Activated B cell treated with CpG ODN at 0.5 μM for 24 hours (primary cell): ENCODE data around the gene LRRC28. TPM values are rescaled to one million over a fixed set of nuclear protein-coding genes. Genes with fewer than 3 reads are reported as not detected.

Experiments
- ATAC-seq: fragments of 200-7000 bp; cut with Tn5 transposase; one replicate; pipeline ENCODE4 v1.10.0; 2021; ENCODE audit warnings: low read depth, mild to moderate bottlenecking, moderate library complexity
- CTCF ChIA-PET: fragments of 350-600 bp; sonication (Branson Sonifier 250); formaldehyde crosslinking; loops from one replicate; lab custom pipeline; 2021; ENCODE audit warnings: antibody characterized with exemption; lab: Charles Lee
- POLR2A ChIA-PET: fragments of 350-600 bp; sonication (Branson Sonifier 250); formaldehyde crosslinking; loops from one replicate; lab custom pipeline; 2021; ENCODE audit warnings: antibody characterized with exemption; lab: Charles Lee
- DNase-seq: peaks from one replicate; pipeline ENCODE4 v3.0.0; 2022
- H3K27ac Mint-ChIP-seq: one replicate; pipeline ENCODE4 v1.8.0; 2020; ENCODE audit warnings: mixed read lengths
- H3K27me3 Mint-ChIP-seq: one replicate; pipeline ENCODE4 v1.8.0; 2021; ENCODE audit warnings: mixed read lengths
- H3K36me3 Mint-ChIP-seq: one replicate; pipeline ENCODE4 v1.8.0; 2021; ENCODE audit warnings: low read depth, mixed read lengths
- H3K4me1 Mint-ChIP-seq: one replicate; pipeline ENCODE4 v1.8.0; 2021; ENCODE audit warnings: mixed read lengths
- H3K4me3 Mint-ChIP-seq: one replicate; pipeline ENCODE4 v1.8.0; 2020; ENCODE audit warnings: mild to moderate bottlenecking, mixed read lengths
- H3K9me3 Mint-ChIP-seq: one replicate; pipeline ENCODE4 v1.8.0; 2020; ENCODE audit warnings: mixed read lengths
- CTCF ChIP-seq: fragments of 200-600 bp; IDR thresholded peaks from one replicate; pipeline ENCODE4 v1.8.0; 2022; ENCODE audit warnings: antibody characterized with exemption, mild to moderate bottlenecking
- intact Hi-C: fragments of 100-400 bp; cut with micrococcal nuclease; formaldehyde crosslinking; loops from one replicate; pipeline ENCODE4 v1.15.1; 2024
- total RNA-seq: library from RNA; stranded (reverse); gene quantifications from 2 replicates; pipeline ENCODE4 v1.2.3, GENCODE V29; 2022

The LRRC28 gene
- total RNA-seq, 1 donor from 2014 or later: 21.2 TPM

- ATAC-seq (no peak), DNase-seq (no peak)
- CTCF ChIA-PET: interaction anchor here (1.3 kb wide), 1 partner anchor 288 kb away, joined by 4 read pairs; no protein-coding TSS in a partner anchor
- Mint-ChIP-seq H3K27ac (no peak overlapping the region), H3K36me3 (no peaks in the 10 kb centered on the region), H3K4me3 (no peak overlapping the region), H3K9me3 (no peaks in the 10 kb centered on the region), H3K27me3 (no peaks in the 10 kb centered on the region), H3K4me1 (peaks cover 8% of the 10 kb centered on the region)
- intact Hi-C loops: no loop called here
- no peak for TF ChIP-seq CTCF
- POLR2A ChIA-PET: no interaction called here
Observed at GRCh38 chr15:99416191-99417188, 165.2 kb downstream of the LRRC28 start.

GRCh38 chr15:99421172-99421656, 169.9 kb downstream of the LRRC28 start:
- H3K4me3 Mint-ChIP-seq: no peak overlapping the region
- intact Hi-C loops: no loop called here
- no peak overlapping the region for H3K27ac Mint-ChIP-seq
- no peaks in the 10 kb centered on the region for H3K36me3 Mint-ChIP-seq
- no peaks in the 10 kb centered on the region for H3K9me3 Mint-ChIP-seq
- ATAC-seq (no peak), DNase-seq (no peak)
- H3K4me1 Mint-ChIP-seq: peaks cover 28% of the 10 kb centered on the region
- ChIA-PET CTCF (no interaction called here), POLR2A (interaction anchor here (1.1 kb wide), 1 partner anchor 12 kb away, joined by 3 read pairs; no protein-coding TSS in a partner anchor)
- no peaks in the 10 kb centered on the region for H3K27me3 Mint-ChIP-seq
- no peak for TF ChIP-seq CTCF

GRCh38 chr15:99421758-99422157, 170.5 kb downstream of the LRRC28 start:
- no peak for TF ChIP-seq CTCF
- Mint-ChIP-seq H3K27me3 (no peaks in the 10 kb centered on the region), H3K4me3 (no peak overlapping the region), H3K4me1 (peaks cover 28% of the 10 kb centered on the region), H3K9me3 (no peaks in the 10 kb centered on the region), H3K36me3 (no peaks in the 10 kb centered on the region), H3K27ac (no peak overlapping the region)
- ChIA-PET CTCF (no interaction called here), POLR2A (interaction anchor here (1.1 kb wide), 1 partner anchor 12 kb away, joined by 3 read pairs; no protein-coding TSS in a partner anchor)
- ATAC-seq: no peak
- no peak for DNase-seq
- intact Hi-C loops: no loop called here

GRCh38 chr15:99423186-99424130, 172.2 kb downstream of the LRRC28 start:
- CTCF ChIA-PET: no interaction called here
- no peak for ATAC-seq

More at GRCh38 chr15:99423186-99424130, 172.2 kb downstream of the LRRC28 start:
- no peaks in the 10 kb centered on the region for H3K27me3 Mint-ChIP-seq
- no peak overlapping the region for H3K4me3 Mint-ChIP-seq
- DNase-seq: no peak
- H3K27ac Mint-ChIP-seq: no peak overlapping the region
- H3K4me1 Mint-ChIP-seq: peaks cover 30% of the 10 kb centered on the region
- intact Hi-C loops: no loop called here
- no peak for TF ChIP-seq CTCF
- H3K36me3 Mint-ChIP-seq: no peaks in the 10 kb centered on the region
- no peaks in the 10 kb centered on the region for H3K9me3 Mint-ChIP-seq
- POLR2A ChIA-PET: no interaction called here
